Measurements from ENCODE around the gene SF3B2. TPM values are rescaled to one million over a fixed set of nuclear protein-coding genes. Genes with fewer than 3 reads are reported as not detected.

Gene SF3B2
- total and polyA plus RNA-seq, 2 donors (not counting 1 experiment from before 2014, with no cell fraction given) = 87.7 to 108 TPM

DNA sequence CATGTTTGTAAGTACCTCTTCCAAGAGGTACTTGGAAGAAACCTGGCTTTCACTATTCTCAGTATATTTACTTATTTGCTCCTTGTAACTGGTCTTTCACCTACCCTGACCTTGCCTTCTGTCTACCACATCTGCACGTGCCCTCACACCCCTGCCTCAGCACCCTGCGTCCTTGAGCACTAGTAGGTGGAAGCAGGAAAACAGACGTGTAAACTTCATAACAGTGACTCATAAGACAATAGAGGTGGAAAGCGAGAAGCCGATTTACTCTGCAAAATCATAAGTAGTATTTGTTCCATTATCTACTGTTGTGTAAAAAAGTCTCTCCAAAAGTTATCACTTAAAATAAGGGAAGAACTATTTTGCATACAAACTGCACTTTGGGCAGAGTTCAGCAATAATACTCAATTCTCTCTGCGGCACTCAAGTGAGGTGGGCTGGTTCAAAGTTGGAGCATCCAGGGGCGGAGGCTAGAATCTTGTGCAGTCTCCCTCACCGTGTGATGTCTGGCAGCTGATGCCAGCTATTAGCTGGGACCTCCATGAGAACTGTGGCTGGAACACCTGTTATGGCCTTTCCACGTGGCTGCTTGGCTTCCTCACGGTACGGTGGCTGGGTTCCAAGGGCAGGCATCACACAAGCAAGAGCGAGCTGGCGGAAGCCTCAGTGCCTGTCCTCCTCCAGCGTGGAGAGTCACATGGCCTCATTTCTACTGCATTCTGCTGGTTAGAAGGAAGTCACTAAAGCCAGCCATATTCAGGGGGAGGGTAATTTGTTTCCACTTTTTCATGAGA is 48.3 kb downstream of the SF3B2 start:
- H3K4me3 ChIP-seq (replicated peaks in 1 of 4; ENCODE audit: control extremely low read depth in 1 of 4, insufficient read depth in 1 of 4, low read depth in 3 of 4, low read length in 4 of 4) = no peak overlapping the region
- no peak overlapping the region for H3K9ac ChIP-seq (ENCODE audit: insufficient read depth, low read length)
- H3K27ac ChIP-seq (ENCODE audit: insufficient read depth, low read length) = no peak overlapping the region
- no peaks in the 10 kb centered on the region for H3K27me3 ChIP-seq (ENCODE audit: control insufficient read depth, insufficient read depth, low read length)
- no peaks in the 10 kb centered on the region for H3K4me1 ChIP-seq (ENCODE audit: control insufficient read depth, extremely low read depth, insufficient read depth, low read length)
- H4K20me1 ChIP-seq (ENCODE audit: control insufficient read depth, extremely low read depth, insufficient read depth, low read length) = no peaks in the 10 kb centered on the region
- H3K9me3 ChIP-seq (ENCODE audit: control insufficient read depth, insufficient read depth, low read depth, low read length) = no peaks in the 10 kb centered on the region
- H2AFZ ChIP-seq (ENCODE audit: low read length) = no peak overlapping the region
- no peak overlapping the region for H3K4me2 ChIP-seq (ENCODE audit: extremely low read depth, insufficient read depth, low read length)
- TF ChIP-seq EZH2 (IDR thresholded peaks at IDR 0.05; ENCODE audit: low read length, missing control alignments) = no peak
- TF ChIP-seq, protein P1, sequence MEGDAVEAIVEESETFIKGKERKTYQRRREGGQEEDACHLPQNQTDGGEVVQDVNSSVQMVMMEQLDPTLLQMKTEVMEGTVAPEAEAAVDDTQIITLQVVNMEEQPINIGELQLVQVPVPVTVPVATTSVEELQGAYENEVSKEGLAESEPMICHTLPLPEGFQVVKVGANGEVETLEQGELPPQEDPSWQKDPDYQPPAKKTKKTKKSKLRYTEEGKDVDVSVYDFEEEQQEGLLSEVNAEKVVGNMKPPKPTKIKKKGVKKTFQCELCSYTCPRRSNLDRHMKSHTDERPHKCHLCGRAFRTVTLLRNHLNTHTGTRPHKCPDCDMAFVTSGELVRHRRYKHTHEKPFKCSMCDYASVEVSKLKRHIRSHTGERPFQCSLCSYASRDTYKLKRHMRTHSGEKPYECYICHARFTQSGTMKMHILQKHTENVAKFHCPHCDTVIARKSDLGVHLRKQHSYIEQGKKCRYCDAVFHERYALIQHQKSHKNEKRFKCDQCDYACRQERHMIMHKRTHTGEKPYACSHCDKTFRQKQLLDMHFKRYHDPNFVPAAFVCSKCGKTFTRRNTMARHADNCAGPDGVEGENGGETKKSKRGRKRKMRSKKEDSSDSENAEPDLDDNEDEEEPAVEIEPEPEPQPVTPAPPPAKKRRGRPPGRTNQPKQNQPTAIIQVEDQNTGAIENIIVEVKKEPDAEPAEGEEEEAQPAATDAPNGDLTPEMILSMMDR (conservative IDR thresholded peaks at IDR 0.05 in 1 of 2, IDR thresholded peaks at IDR 0.05 in 1 of 2; ENCODE audit: low read depth in 1 of 2, low read length in 2 of 2) = no peak
- H3K36me3 ChIP-seq (ENCODE audit: control insufficient read depth, insufficient read depth, low read length) = no peaks in the 10 kb centered on the region
- H3K79me2 ChIP-seq (ENCODE audit: control insufficient read depth, insufficient read depth, low read length) = no peaks in the 10 kb centered on the region
- DNase-seq (ENCODE audit: low read depth in 2 of 2) = peak in 1 of 2 donors; percentile 50

DNA sequence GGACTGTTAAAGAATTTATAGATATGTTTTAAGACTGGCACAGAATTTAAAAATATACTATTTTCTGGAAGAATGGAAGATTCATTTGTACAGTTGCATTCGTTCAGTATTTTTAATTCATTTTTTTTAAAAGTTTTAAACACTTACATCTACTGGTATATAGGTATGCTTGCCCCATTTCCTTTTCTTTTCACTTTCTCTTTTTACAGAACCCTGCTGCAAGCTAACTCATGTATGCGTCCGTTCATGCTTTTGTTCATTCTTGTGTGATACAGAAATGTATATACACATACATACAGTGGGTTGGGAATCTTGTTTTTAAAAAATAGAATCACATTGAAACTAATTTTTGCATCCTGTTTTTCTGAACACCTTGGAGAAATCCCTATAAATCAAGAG is 48.9 kb downstream of the SF3B2 start:
- Histone ChIP-seq H3K4me3 (replicated peaks in 1 of 4; ENCODE audit: control extremely low read depth in 1 of 4, insufficient read depth in 1 of 4, low read depth in 3 of 4, low read length in 4 of 4) (no peak overlapping the region), H3K79me2 (ENCODE audit: control insufficient read depth, insufficient read depth, low read length) (no peaks in the 10 kb centered on the region), H2AFZ (ENCODE audit: low read length) (no peak overlapping the region), H3K4me2 (ENCODE audit: extremely low read depth, insufficient read depth, low read length) (no peak overlapping the region), H4K20me1 (ENCODE audit: control insufficient read depth, extremely low read depth, insufficient read depth, low read length) (no peaks in the 10 kb centered on the region), H3K9ac (ENCODE audit: insufficient read depth, low read length) (no peak overlapping the region), H3K27ac (ENCODE audit: insufficient read depth, low read length) (no peak overlapping the region), H3K9me3 (ENCODE audit: control insufficient read depth, insufficient read depth, low read depth, low read length) (no peaks in the 10 kb centered on the region), H3K36me3 (ENCODE audit: control insufficient read depth, insufficient read depth, low read length) (no peaks in the 10 kb centered on the region), H3K4me1 (ENCODE audit: control insufficient read depth, extremely low read depth, insufficient read depth, low read length) (no peaks in the 10 kb centered on the region), H3K27me3 (ENCODE audit: control insufficient read depth, insufficient read depth, low read length) (no peaks in the 10 kb centered on the region)
- DNase-seq (ENCODE audit: low read depth in 2 of 2) = no peak
- TF ChIP-seq, protein P1 (conservative IDR thresholded peaks at IDR 0.05 in 1 of 2, IDR thresholded peaks at IDR 0.05 in 1 of 2; ENCODE audit: low read depth in 1 of 2, low read length in 2 of 2) = no peak
- TF ChIP-seq EZH2 (IDR thresholded peaks at IDR 0.05; ENCODE audit: low read length, missing control alignments) = no peak

DNA sequence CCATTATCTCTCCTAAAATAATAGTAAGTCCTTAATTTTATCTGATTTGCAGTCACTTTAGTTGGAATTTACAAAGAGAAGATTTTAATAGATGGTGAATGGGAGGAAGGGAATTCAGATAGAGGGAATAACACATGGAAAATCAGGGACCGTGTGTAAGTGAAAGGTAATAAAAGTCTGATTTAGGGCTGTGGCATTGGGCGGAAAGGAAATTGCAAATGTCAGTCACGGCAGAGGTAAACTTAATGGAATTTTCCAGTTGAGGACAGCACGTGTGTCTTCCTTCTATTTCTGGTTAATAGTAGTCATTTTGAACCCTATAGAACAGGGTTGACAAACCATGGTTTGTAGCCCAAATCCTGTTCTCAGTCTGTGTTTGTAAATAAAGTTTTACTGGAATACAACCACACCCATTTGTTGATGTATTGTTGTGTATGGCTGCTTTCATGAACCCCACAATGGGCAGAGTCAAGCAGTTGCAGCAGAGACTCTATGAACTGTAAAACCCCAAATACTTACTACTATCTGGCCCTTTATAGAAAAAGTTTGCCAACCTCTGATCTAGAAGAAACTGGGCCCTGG is 52.0 kb downstream of the SF3B2 start:
- Histone ChIP-seq H3K9me3 (ENCODE audit: control insufficient read depth, insufficient read depth, low read depth, low read length) (no peaks in the 10 kb centered on the region), H3K36me3 (ENCODE audit: control insufficient read depth, insufficient read depth, low read length) (no peaks in the 10 kb centered on the region), H3K9ac (ENCODE audit: insufficient read depth, low read length) (no peak overlapping the region), H3K4me2 (ENCODE audit: extremely low read depth, insufficient read depth, low read length) (no peak overlapping the region), H3K4me3 (replicated peaks in 1 of 4; ENCODE audit: control extremely low read depth in 1 of 4, insufficient read depth in 1 of 4, low read depth in 3 of 4, low read length in 4 of 4) (no peak overlapping the region), H4K20me1 (ENCODE audit: control insufficient read depth, extremely low read depth, insufficient read depth, low read length) (no peaks in the 10 kb centered on the region), H3K27me3 (ENCODE audit: control insufficient read depth, insufficient read depth, low read length) (no peaks in the 10 kb centered on the region), H3K79me2 (ENCODE audit: control insufficient read depth, insufficient read depth, low read length) (no peaks in the 10 kb centered on the region), H3K4me1 (ENCODE audit: control insufficient read depth, extremely low read depth, insufficient read depth, low read length) (no peaks in the 10 kb centered on the region), H2AFZ (ENCODE audit: low read length) (no peak overlapping the region), H3K27ac (ENCODE audit: insufficient read depth, low read length) (no peak overlapping the region)
- TF ChIP-seq EZH2 (IDR thresholded peaks at IDR 0.05; ENCODE audit: low read length, missing control alignments) = no peak
- TF ChIP-seq, protein P1 (conservative IDR thresholded peaks at IDR 0.05 in 1 of 2, IDR thresholded peaks at IDR 0.05 in 1 of 2; ENCODE audit: low read depth in 1 of 2, low read length in 2 of 2) = no peak
- no peak for DNase-seq (ENCODE audit: low read depth in 2 of 2)
